NCI-H2227 (cell line): ENCODE results near the gene FAM53A.
"Not testable (repeated sequence)": the region's sequence is repeated elsewhere in the genome, so short reads cannot be mapped to it uniquely, and the experiment has no call there.

Experiments
- DNase-seq: peaks from one replicate; lab custom pipeline; 2025; ENCODE audit not compliant: unreplicated experiment; lab: John Stamatoyannopoulos, UW

Gene FAM53A

DNA sequence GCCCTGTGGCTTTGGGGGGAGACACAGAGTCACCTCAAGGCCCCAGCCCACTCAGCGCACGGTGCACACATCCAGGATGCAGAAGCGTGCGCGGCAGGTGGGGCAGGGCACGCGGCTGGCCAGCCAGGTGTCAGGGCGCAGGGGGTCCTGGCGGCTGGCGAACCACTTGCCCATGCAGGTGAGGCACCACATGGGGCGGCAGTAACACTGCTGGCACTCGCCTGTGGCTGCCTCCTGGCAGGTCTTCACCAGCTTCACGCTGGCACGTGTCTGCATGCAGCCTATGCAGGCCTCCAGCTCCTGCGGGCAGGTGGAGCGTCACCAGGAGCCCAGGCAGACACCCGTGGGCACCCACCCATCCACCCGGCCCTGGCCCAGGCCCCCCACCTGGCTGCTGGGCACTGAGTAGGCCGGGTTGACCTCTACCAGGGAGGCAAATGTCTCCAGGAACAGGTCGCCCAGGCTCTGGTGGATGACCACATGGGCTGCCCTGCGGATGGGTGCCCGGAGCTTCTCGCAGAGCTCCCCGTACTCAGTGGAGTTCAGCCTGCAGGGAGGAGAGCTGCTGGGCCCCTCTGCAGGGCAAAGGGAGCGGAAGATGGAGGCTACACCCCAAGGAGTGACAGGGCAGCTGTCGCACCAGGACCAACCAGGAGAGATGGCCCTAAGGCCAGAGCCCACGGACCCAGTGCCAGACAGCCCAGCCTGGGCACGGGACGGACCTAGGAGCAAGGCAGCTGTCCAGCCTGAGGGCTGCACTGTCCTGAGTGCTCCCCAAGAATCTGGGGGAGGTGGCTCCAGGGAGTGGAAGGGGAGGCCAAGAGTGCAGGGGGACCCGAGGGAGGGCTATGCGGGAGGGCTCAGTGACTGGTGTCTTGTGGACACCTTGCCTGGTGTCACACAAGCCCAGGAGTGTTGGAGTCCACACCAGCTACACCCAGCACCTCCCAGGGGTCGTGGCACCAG lies 33.3 kb upstream of the FAM53A start:
- no peak for DNase-seq

- no peak for DNase-seq
Measured at GRCh38 chr4:1716065-1716945, 32.2 kb upstream of the FAM53A start.

GRCh38 chr4:1715002-1715758 lies 31.1 kb upstream of the FAM53A start:
- no peak for DNase-seq

- DNase-seq, result peak; percentile 58
Measured at GRCh38 chr4:1714303-1715001, 30.3 kb upstream of the FAM53A start.

- peak; percentile 52 for DNase-seq
Measured at GRCh38 chr4:1713003-1713851, 29.1 kb upstream of the FAM53A start.

GRCh38 chr4:1712216-1713002 lies 28.3 kb upstream of the FAM53A start, which contains the start of gene SLBP:
Gene SLBP, minus strand, starts transcription at chr4:1712319. Its CDS starts 131 bp downstream, at chr4:1712188.
- DNase-seq, result peak; percentile 95

GRCh38 chr4:1711571-1712215 lies 27.6 kb upstream of the FAM53A start:
- DNase-seq, result peak; percentile 52

- no peak for DNase-seq
Measured at GRCh38 chr4:1711055-1711570, 27.0 kb upstream of the FAM53A start.

DNA sequence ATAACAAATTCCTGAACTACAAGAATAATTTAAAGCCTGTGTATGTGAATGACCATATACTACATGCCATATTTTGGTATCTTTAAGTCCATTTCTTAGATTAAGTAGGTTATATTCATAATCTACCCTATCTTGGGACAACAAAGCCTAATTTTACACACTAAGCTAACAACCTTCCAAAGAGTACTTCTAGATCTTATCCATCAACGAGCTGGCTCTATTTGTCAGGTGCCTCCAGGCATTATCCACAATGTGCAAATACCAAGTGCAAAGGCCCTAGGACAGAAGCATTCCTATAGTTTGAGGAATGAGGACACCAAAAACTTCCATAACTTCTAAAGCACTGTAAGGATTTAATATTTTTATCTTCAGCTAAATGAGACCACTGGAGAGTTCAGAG lies 24.5 kb upstream of the FAM53A start:
- no peak for DNase-seq

GRCh38 chr4:1706358-1706757 lies 22.2 kb upstream of the FAM53A start:
- no peak for DNase-seq

- no peak for DNase-seq
Measured at GRCh38 chr4:1705732-1706131, 21.6 kb upstream of the FAM53A start.

DNA sequence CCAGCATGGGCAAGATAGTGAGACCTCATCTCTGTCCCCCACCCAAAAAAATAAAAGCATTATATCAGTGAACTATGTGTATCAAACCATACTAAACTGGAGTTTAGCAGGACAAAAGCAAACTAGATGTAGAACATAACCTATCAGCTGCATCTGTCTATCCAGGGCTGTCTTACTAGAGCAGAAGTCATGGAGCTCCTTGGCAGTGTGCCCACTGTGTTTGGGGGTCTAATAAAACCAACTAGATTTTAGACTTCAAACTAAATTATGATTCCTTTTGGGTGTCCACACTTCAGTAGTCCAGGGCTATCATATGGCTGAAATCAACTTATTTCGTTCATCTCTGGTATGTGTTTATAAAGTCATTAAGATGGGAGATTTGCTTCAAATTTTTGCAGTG lies 19.8 kb upstream of the FAM53A start:
- no peak for DNase-seq

DNA sequence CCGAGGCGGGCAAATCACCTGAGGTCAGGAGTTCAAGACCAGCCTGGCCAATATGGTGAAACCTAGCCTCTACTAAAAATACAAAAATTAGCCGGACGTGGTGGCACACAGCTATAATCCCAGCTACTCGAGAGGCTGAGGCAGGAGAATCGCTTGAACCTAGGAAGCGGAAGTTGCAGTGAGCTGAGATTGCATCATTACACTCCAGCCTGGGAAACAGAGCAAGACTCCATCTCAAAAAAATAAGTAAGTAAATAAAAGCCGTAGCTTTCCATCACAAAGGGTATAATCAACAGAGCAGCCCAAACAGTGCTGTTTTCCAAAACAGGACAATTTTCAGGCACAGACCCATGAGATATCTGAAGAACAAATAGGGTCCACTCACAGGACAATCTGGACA lies 17.6 kb upstream of the FAM53A start:
- DNase-seq, result not testable (repeated sequence)

GRCh38 chr4:1695913-1696312 lies 11.8 kb upstream of the FAM53A start:
- no peak for DNase-seq

- DNase-seq, result peak; percentile 81
Measured at GRCh38 chr4:1693131-1693896, 9.2 kb upstream of the FAM53A start.

GRCh38 chr4:1691737-1692373 lies 7.7 kb upstream of the FAM53A start:
- DNase-seq, result no peak

DNA sequence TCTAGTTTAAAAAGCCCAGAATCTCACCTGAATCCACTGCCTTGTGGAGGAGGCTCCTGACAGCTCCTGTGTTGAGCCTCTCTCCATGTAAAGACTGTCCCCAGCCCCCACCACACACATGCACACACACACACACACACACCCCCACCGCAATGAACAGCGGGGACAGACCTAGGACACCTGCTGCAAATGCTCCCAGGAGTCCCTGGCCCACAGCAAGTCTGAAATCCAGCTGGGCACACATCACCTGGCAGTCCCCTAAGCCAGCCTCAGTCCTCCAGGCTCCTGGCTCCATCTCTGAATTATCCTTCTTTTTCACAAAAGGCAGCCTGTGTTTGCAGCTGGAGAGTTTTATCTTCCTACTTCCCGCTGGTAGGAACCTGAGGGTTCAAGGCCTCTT lies 6.6 kb upstream of the FAM53A start:
- no peak for DNase-seq
